Measurements from ENCODE around the gene ME3. TPM values are rescaled to one million over a fixed set of nuclear protein-coding genes. Genes with fewer than 3 reads are reported as not detected.
"Not testable (repeated sequence)": the region's sequence is repeated elsewhere in the genome, so short reads cannot be mapped to it uniquely, and the experiment has no call there.

The ME3 gene
- total and polyA plus RNA-seq, 4 donors: 1.4 to 7.2 (median 2.3) TPM

DNA sequence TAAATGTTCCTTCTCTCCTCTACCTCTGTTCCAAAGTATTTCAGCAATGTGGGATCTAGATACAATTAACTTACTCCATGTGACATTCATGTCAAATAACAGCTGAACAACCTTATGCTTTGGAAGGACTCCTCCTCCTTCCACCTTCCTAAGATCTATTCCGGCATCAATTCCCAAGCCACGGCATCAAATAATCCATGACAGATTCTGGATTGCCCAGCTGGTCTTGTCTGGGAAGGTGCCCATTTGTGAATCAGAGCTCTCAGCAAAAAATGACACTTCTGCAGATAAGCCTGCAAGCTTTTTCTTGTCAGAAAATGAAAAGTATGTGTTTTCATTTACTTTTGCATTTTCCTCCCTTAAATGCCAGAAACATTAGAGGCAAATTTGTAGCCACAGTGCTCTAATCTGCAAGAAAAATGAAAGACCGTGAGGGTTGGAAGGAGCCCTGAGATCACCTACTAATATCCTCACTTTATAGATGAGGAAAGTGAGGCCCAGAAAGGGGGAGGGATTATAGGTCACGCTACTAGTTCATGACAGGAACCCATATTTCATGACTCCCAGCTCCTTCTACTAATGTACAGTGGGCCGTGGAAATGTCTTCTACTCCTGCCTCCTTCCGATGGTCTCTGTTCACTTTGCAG, 124.0 kb downstream of the ME3 start (continued):
- TF ChIP-seq FOXA2 (IDR thresholded peaks at IDR 0.05) (no peak), RAD21 (IDR thresholded peaks at IDR 0.05) (no peak), NR2F2 (IDR thresholded peaks at IDR 0.05) (no peak), JUND (IDR thresholded peaks at IDR 0.05) (no peak), EGR1 (IDR thresholded peaks at IDR 0.05; ENCODE audit: low read depth in 2 of 2) (no peak), FOXA1 (IDR thresholded peaks at IDR 0.05) (no peak), HNF4A (conservative IDR thresholded peaks at IDR 0.05) (no peak), RXRA (IDR thresholded peaks at IDR 0.05) (no peak)
- TF ChIP-seq, protein P1, sequence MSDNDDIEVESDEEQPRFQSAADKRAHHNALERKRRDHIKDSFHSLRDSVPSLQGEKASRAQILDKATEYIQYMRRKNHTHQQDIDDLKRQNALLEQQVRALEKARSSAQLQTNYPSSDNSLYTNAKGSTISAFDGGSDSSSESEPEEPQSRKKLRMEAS (IDR thresholded peaks at IDR 0.05): no peak

DNA sequence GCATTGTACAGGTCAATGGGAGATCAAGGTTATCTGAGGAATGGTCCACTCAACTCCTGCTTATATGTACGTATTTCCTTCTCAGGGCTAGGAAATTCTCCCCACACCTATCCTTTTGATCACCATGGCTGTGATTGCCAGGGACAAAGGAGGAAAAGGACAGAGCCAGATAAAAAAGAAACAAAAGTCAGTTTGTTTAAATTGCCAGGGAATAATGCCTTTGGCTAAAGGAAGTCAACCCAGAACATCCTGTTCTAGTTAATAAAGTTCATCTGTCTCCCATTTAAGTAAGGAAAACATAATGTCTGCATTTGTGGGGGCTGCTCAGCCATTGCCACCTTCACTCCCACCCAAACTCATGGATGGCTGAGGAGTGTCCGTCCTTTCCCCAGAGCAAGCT, 124.7 kb downstream of the ME3 start:
- Histone ChIP-seq H3K4me1 (ENCODE audit: control insufficient read depth in 4 of 4, insufficient read depth in 4 of 4, low read length in 3 of 4) (peaks cover 0 to 2% (median 0%) of the 10 kb centered on the region in 4 donors), H3K9ac (ENCODE audit: low read depth in 1 of 2, low read length in 2 of 2) (no peak overlapping the region), H3K27ac (ENCODE audit: low read depth in 1 of 2, low read length in 2 of 2) (peak overlapping the region; percentile 10 to 32), H3K4me3 (ENCODE audit: low read depth in 1 of 3, low read length in 3 of 3) (no peak overlapping the region), H3K9me3 (ENCODE audit: control insufficient read depth in 4 of 4, low read length in 3 of 4) (no peaks in the 10 kb centered on the region), H3K36me3 (ENCODE audit: control insufficient read depth in 4 of 4, insufficient read depth in 3 of 4, low read depth in 1 of 4, low read length in 3 of 4) (no peaks in the 10 kb centered on the region), H3K27me3 (ENCODE audit: control insufficient read depth in 4 of 4, insufficient read depth in 4 of 4, low read length in 3 of 4) (no peaks in the 10 kb centered on the region)
- TF ChIP-seq RAD21 (IDR thresholded peaks at IDR 0.05) (peak in 1 of 2 donors; percentile 28), FOXA2 (IDR thresholded peaks at IDR 0.05) (no peak), NR2F2 (IDR thresholded peaks at IDR 0.05) (peak; percentile 87)
- no peak for DNase-seq (ENCODE audit: low spot score)
- WGBS: 80% methylated on average over 2 of the region's 2 CpGs

DNA sequence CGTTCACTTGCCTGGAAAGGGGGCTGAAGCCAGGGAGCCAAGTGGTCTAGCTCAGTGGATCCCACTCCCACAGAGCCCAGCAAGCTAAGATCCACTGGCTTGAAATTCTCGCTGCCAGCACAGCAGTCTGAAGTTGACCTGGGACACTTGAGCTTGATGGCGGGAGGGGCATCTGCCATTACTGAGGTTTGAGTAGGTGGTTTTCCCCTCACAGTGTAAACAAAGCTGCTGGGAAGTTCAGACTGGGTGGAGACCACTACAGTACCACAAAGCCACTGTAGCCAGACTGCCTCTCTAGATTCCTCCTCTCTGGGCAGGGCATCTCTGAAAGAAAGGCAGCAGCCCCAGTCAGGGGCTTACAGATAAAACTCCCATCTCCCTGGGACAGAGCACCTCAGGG, 131.1 kb downstream of the ME3 start:
- H3K4me1 ChIP-seq (ENCODE audit: control insufficient read depth in 4 of 4, insufficient read depth in 4 of 4, low read length in 3 of 4); DNase-seq (ENCODE audit: low spot score); H3K4me3 ChIP-seq (ENCODE audit: low read depth in 1 of 3, low read length in 3 of 3); H3K9ac ChIP-seq (ENCODE audit: low read depth in 1 of 2, low read length in 2 of 2); H3K9me3 ChIP-seq (ENCODE audit: control insufficient read depth in 4 of 4, low read length in 3 of 4); H3K27ac ChIP-seq (ENCODE audit: low read depth in 1 of 2, low read length in 2 of 2); H3K27me3 ChIP-seq (ENCODE audit: control insufficient read depth in 4 of 4, insufficient read depth in 4 of 4, low read length in 3 of 4); H3K36me3 ChIP-seq (ENCODE audit: control insufficient read depth in 4 of 4, insufficient read depth in 3 of 4, low read depth in 1 of 4, low read length in 3 of 4): not testable (repeated sequence)
- 85% methylated on average over 3 of the region's 3 CpGs for WGBS

DNA sequence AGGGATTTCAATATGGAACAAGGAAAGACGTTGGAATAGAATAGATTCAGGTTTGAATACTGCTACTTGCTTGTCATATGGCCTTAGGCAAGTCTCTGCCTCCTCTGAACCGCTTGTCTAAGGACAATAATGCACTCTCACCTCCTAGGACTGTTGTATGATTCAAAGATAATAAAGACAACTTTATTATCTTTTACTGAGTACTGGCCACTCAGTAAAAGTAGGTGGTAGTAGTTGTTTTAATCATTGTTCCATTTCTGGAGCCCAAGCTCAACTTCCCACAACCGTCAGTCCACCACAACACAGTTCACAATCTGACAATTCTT, 134.2 kb downstream of the ME3 start:
- 84% methylated on average over 3 of the region's 3 CpGs for WGBS
- TF ChIP-seq FOXA1 (IDR thresholded peaks at IDR 0.05) (no peak), HNF4G (IDR thresholded peaks at IDR 0.05) (no peak), YY1 (IDR thresholded peaks at IDR 0.05) (no peak), GABPA (IDR thresholded peaks at IDR 0.05 in 1 of 2, conservative IDR thresholded peaks at IDR 0.05 in 1 of 2) (no peak), HNF4A (conservative IDR thresholded peaks at IDR 0.05) (no peak), FOXA2 (IDR thresholded peaks at IDR 0.05) (no peak), SP1 (IDR thresholded peaks at IDR 0.05) (no peak), TAF1 (conservative IDR thresholded peaks at IDR 0.05) (no peak), EGR1 (IDR thresholded peaks at IDR 0.05; ENCODE audit: low read depth in 2 of 2) (no peak), RXRA (IDR thresholded peaks at IDR 0.05) (no peak), NR2F2 (IDR thresholded peaks at IDR 0.05) (no peak)
- TF ChIP-seq, protein P2, sequence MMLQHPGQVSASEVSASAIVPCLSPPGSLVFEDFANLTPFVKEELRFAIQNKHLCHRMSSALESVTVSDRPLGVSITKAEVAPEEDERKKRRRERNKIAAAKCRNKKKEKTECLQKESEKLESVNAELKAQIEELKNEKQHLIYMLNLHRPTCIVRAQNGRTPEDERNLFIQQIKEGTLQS (IDR thresholded peaks at IDR 0.05): no peak
- TF ChIP-seq, protein P3, sequence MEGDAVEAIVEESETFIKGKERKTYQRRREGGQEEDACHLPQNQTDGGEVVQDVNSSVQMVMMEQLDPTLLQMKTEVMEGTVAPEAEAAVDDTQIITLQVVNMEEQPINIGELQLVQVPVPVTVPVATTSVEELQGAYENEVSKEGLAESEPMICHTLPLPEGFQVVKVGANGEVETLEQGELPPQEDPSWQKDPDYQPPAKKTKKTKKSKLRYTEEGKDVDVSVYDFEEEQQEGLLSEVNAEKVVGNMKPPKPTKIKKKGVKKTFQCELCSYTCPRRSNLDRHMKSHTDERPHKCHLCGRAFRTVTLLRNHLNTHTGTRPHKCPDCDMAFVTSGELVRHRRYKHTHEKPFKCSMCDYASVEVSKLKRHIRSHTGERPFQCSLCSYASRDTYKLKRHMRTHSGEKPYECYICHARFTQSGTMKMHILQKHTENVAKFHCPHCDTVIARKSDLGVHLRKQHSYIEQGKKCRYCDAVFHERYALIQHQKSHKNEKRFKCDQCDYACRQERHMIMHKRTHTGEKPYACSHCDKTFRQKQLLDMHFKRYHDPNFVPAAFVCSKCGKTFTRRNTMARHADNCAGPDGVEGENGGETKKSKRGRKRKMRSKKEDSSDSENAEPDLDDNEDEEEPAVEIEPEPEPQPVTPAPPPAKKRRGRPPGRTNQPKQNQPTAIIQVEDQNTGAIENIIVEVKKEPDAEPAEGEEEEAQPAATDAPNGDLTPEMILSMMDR (IDR thresholded peaks at IDR 0.05; ENCODE audit: low read depth, low read length, missing input control): no peak
- TF ChIP-seq, protein P4, sequence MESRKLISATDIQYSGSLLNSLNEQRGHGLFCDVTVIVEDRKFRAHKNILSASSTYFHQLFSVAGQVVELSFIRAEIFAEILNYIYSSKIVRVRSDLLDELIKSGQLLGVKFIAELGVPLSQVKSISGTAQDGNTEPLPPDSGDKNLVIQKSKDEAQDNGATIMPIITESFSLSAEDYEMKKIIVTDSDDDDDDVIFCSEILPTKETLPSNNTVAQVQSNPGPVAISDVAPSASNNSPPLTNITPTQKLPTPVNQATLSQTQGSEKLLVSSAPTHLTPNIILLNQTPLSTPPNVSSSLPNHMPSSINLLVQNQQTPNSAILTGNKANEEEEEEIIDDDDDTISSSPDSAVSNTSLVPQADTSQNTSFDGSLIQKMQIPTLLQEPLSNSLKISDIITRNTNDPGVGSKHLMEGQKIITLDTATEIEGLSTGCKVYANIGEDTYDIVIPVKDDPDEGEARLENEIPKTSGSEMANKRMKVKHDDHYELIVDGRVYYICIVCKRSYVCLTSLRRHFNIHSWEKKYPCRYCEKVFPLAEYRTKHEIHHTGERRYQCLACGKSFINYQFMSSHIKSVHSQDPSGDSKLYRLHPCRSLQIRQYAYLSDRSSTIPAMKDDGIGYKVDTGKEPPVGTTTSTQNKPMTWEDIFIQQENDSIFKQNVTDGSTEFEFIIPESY (IDR thresholded peaks at IDR 0.05): no peak
- TF ChIP-seq, protein P1 (IDR thresholded peaks at IDR 0.05): no peak
- TF ChIP-seq, protein P5, sequence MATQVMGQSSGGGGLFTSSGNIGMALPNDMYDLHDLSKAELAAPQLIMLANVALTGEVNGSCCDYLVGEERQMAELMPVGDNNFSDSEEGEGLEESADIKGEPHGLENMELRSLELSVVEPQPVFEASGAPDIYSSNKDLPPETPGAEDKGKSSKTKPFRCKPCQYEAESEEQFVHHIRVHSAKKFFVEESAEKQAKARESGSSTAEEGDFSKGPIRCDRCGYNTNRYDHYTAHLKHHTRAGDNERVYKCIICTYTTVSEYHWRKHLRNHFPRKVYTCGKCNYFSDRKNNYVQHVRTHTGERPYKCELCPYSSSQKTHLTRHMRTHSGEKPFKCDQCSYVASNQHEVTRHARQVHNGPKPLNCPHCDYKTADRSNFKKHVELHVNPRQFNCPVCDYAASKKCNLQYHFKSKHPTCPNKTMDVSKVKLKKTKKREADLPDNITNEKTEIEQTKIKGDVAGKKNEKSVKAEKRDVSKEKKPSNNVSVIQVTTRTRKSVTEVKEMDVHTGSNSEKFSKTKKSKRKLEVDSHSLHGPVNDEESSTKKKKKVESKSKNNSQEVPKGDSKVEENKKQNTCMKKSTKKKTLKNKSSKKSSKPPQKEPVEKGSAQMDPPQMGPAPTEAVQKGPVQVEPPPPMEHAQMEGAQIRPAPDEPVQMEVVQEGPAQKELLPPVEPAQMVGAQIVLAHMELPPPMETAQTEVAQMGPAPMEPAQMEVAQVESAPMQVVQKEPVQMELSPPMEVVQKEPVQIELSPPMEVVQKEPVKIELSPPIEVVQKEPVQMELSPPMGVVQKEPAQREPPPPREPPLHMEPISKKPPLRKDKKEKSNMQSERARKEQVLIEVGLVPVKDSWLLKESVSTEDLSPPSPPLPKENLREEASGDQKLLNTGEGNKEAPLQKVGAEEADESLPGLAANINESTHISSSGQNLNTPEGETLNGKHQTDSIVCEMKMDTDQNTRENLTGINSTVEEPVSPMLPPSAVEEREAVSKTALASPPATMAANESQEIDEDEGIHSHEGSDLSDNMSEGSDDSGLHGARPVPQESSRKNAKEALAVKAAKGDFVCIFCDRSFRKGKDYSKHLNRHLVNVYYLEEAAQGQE (IDR thresholded peaks at IDR 0.05): no peak
- H3K27ac ChIP-seq (ENCODE audit: low read depth in 1 of 2, low read length in 2 of 2): no peak overlapping the region

More for the DNA sequence above, 134.2 kb downstream of the ME3 start:
- Histone ChIP-seq H3K27me3 (ENCODE audit: control insufficient read depth in 4 of 4, insufficient read depth in 4 of 4, low read length in 3 of 4) (no peaks in the 10 kb centered on the region), H3K9me3 (ENCODE audit: control insufficient read depth in 4 of 4, low read length in 3 of 4) (no peaks in the 10 kb centered on the region), H3K9ac (ENCODE audit: low read depth in 1 of 2, low read length in 2 of 2) (no peak overlapping the region), H3K4me1 (ENCODE audit: control insufficient read depth in 4 of 4, insufficient read depth in 4 of 4, low read length in 3 of 4) (no peaks in the 10 kb centered on the region), H3K4me3 (ENCODE audit: low read depth in 1 of 3, low read length in 3 of 3) (no peak overlapping the region), H3K36me3 (ENCODE audit: control insufficient read depth in 4 of 4, insufficient read depth in 3 of 4, low read depth in 1 of 4, low read length in 3 of 4) (no peaks in the 10 kb centered on the region)
- DNase-seq (ENCODE audit: low spot score): no peak

Measured in liver (tissue), 9 donors.